SIG-M5 treated with dmso at 0.1 percent for 504 hours (cell line): ENCODE measurements around the gene EHHADH.
"Not testable (repeated sequence)": the region's sequence is repeated elsewhere in the genome, so short reads cannot be mapped to it uniquely, and the experiment has no call there.

Experiments
- DNase-seq: peaks from one replicate; lab custom pipeline; 2025; ENCODE audit not compliant: unreplicated experiment; lab: John Stamatoyannopoulos, UW

The EHHADH gene

DNA sequence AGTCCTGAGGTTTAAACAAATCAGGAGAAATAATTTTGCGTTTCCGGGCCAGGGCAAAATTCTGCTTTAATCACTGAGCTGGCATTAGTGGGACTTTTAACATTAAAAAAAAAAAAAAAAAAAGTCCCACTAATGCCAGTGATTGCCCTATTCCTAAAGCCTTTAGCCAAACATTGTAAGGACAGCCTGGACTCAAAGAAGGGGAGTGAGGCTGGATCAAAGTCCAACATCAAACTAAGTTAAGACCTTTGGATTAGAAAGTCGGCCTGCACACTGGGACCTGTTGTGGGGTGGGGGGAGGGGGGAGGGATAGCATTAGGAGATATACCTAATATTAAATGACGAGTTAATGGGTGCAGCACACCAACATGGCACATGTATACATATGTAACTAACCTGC lies 716 bp downstream of the EHHADH start:
- DNase-seq: not testable (repeated sequence)

DNA sequence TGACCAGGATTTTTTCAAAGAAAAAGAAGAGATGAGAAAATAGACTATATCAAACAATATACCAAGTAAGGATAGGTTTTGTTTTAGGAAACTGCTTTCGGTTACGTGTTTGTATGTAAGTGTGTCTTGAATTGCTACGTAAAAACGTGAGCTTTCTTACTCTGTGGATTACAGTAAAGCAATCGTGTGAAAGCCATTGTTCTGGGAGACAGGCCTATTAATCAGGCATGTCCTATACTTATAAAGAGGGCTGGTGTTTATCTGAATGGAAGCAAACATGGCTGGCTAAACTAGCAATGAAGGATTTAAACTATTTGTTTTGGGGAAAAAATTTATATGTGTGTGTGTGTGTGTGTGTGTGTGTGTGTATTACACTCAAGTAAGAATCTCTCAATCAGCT lies 2.6 kb downstream of the EHHADH start:
- no peak for DNase-seq

DNA sequence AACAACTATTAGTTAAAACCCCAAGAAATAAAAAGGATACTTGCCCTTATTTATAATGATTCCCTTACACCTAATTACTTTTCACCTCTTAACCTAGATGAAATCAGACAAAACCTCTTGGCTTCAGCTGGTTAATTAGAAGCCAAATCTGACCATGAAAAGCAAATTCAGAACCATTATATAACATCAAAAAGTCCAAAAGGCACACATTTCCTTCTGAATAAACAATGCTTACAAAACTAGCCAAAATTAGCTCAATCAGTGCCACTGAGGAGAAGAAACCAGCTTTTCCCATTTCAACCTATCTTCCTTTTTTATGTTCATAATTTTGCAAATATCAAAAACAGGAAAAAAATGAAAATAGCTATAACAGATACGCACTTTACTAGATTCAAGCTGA lies 3.2 kb downstream of the EHHADH start:
- DNase-seq: no peak

DNA sequence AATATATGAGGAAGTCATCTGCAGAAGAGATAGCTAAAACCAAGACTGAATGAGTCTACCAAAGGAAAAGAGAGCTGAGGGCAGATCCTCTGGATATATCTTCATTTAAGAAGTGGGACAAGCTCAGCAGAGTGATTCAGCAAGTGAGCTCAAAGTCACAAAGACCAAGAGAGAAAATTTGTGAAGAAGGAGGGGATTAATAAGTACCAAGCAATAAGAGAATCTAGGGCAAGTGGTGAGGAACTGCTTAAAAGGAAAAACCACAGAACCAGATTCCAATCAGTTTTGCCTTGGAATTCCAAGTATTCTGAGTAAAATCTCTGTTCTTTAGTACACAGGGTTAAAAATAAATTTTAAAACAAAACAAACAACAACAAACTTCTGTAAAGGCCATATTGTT lies 3.6 kb downstream of the EHHADH start:
- no peak for DNase-seq

DNA sequence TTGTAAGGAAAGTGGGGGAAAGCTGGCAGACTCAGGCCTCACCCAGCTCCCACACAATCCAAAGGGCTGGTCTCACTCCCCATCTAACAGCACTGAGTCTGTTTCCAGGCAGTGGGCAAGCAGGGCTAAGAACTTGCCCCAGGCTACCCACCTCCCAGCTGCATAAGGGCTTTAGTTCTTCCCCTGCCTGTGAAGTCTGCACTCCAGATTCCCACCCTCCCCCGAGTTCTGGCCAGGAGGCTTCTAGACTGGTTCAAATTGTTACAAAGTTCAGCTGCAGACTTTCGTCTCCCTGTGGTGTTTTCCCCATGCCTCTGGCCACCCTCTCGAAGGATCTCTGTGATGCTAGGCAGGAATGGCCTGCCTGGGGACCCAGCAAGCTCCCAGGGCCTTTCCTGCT lies 11.2 kb downstream of the EHHADH start:
- DNase-seq: no peak

DNA sequence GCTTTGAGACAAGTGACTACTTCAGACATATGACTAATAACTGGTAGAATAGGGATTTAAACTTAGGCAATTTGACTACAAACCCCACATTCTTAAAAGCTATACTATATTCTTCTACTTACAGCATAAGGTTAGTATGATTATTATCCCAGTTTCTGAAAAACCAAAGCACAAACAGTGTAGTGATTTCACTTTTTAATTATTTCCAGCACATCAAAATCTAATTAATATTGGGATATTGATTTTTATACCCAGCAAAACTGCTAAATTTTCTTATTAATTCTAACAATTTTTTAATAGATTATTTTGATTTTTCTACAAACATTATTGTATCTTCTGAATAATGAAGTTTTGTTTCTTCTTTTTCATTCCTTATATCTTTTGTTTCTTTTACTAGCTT lies 16.9 kb downstream of the EHHADH start:
- no peak for DNase-seq

DNA sequence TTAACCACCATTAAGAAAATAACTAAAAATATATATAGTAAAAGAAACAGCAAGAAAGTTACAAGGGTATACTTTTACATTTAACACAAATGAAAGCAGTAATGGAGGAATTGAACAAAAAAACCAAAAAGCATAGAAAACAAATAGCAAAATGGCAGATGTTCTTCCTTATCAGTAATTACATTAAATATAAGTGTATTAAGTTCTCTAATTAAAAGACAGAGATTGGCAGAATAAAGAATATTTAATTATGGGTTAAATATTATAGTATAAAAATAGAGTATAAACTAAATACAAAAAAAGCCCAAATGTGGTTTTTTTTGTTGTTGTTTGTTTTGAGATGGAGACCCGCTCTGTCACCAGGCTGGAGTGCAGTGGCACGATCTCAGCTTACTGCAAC lies 20.5 kb downstream of the EHHADH start:
- no peak for DNase-seq

DNA sequence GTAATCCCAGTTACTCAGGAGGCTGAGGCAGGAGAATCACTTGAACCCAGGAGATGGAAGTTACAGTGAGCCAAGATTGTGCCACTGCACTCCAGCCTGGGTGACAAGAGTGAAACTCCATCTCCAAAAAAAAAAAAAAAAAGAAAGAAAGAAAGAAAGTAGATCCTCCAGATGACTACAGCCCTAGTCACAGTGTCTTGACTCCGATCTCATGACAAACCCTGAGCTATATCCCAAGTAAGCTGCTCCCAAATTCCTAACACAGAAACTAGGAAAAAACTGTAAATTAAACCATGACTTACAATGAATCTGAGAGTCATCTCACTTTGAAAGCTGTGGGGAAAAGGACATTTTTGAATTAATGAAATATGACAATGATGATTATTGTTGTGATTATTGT lies 27.3 kb downstream of the EHHADH start:
- DNase-seq: not testable (repeated sequence)

DNA sequence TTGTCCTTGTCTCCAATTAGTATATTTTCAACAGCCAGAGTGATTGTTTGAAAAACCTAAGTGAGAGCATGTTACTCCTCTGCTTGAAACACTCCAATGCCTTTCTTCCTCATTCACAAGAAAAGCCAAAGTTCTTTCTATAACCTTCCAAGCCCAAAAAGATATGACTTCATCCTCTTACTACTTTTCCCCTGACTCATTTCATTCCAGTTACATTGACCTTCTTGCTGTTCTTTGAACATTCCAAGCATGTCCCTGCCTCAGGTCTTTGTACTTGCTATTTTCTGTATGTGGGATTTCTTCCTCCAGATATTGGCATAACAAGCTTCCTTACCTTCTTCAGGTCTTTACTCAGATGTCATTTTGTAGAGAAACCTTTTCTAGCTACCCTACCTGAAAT lies 28.3 kb downstream of the EHHADH start:
- no peak for DNase-seq

DNA sequence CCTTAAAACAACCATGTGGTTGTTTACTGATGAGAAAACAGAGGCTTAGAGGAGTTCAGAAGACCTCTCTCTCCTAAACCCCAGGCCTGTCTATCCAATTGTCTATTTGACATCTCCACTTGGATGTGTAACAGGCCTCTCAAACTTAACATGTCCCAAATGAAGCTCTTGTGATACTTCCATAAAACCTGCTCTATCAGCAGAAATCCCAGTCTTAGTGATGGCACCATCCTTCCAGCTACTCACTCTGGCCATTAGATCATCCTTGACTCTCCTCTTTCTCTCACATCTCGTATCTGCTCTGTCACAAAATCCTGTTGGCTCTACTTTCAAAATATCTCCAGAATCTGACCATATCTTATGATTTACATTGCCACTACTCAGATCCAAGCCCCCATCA lies 28.8 kb downstream of the EHHADH start:
- no peak for DNase-seq

DNA sequence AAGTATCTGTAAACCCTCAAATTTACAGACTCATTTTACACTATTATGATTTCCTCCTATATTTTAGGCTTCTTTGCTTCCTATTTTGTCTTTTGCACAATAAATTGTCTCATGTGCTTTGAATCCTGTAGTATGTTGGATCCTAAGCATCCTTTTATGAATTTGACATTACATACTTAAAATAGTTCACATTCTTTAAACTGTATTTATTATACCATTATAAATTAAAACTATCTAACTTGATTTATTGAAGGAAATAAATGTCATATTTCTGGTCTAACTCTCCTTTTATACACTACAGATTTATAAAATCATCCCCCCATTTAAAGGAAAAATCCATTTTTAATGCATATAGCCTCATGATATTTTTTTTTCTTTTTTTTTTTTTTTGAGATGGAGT lies 32.6 kb downstream of the EHHADH start:
- no peak for DNase-seq

DNA sequence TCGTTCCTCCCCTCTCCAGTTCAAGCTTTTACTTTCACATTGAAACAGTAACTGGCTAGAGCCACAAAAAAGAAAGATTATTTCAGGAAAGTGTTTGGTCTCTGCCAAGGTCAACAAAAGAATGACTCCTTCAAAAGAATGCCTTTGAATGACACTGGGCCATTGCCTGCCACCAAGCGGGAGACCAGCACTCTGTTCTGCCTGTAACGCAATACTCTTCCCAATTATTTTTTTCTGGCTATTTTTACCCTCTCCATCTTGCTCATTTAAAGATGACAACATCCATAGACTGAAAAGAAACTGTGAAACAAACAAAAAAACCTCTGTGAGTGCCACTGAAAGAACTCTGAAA lies 37.3 kb downstream of the EHHADH start:
- DNase-seq: no peak

DNA sequence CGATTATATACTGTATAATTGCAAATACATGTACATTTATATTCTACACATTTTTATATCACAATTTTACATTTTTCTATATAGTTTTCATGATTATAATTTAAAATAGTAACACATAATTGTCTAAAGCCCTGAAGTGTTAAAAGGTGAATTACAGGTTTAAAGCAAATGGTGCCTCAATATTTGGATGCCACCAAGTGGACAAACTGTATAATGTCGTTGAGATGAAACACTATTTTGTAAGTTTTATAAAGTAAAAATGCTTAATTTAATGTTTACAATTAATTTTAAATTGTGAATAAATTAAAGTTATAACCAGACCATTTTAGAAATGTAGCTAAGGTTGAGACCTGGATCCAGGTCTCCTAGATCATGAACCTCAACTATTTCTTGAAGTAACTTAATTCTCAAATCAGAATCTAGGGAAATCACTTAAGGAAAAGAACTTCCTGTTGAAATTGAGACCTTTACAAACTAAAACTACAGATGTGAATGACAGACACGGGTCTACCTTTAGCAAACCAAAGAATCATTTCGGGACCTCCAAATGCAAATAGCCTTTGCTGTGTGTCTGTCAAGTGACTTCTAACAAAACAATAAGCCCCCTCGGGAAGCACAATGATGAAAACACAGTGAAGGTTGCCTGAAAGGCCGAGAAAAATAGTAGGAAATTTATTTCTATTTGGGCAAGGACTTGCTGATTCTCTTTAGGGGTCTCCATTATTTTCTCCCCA lies 37.8 kb downstream of the EHHADH start:
- peak; percentile 10 for DNase-seq

DNA sequence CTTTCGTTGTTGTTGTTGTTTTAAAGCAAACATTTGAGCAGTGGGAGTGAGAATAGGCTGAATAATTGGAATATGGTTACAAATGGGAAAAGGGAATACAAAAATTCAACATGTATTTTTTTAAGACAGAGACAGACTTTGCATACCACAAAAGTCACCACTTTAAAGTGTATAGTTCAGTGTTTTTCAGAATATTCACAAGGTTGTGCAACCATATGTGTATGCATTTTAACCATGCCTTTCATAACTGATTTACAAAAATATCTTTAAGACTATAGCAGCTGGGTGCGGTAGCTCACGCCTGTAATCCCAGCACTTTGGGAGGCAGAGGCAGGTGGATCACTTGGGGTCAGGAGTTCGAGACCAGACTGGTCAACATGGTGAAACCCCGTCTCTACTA lies 41.3 kb downstream of the EHHADH start:
- DNase-seq: no peak

DNA sequence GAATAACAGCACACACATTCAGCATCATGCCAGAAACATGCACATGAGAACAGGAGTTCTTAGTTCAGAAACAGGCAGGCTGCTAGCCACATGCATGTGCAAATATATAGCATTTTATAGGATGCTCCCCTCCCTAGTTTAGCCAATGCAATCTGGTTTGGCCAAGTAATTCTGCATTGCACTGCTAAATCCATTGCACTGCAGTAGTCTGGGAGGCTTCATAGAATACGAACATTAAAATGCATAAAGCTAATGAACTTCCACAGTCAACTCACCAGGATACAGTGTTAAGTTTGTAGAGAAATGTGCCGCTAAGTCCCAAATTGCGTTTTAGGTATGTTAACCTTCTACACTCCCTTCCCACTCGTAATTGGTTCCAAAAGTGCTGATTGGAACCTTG lies 41.8 kb downstream of the EHHADH start:
- DNase-seq: no peak

DNA sequence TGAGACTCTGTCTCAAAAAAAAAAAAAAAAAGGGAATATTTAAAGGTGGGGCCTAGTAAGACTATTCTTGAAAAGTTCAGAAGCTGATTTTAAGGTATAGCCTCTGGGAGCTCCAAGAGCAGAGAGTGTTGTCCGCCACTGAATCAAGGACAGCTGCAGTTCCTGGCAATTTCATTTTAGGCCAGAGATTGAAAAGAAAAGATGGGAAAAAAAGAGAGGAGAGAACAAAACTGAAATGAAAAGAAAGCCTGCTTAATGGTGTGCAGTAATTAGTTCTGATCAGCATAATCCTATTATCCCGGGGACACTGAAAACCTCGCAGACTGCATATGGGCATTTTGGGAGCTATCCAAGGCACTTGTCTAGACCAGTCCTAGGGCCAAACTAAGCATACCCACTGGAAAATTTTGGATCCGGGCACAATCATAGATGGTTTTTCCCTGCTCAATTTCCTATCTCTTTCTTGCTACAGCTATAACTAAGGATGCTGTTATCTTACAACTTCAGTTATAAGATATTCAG lies 43.2 kb downstream of the EHHADH start:
- DNase-seq: no peak

DNA sequence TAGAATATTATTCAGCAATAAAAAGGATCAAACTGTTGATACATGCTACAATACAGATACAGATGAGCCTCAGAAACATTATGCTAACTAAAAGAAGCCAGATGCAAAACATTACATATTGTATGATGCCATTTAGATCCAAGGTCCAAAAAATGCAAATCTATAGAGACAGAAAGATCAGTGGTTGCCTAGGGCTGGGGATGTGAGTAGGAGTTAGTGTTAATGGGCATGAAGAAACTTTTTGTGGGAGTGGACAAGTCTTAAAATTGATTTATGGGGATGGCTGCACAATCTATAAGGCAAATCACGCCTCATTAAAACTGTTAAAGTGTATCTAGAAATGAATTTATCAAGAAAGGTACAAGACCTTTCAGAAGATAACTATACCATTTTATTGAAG lies 45.0 kb downstream of the EHHADH start:
- no peak for DNase-seq

DNA sequence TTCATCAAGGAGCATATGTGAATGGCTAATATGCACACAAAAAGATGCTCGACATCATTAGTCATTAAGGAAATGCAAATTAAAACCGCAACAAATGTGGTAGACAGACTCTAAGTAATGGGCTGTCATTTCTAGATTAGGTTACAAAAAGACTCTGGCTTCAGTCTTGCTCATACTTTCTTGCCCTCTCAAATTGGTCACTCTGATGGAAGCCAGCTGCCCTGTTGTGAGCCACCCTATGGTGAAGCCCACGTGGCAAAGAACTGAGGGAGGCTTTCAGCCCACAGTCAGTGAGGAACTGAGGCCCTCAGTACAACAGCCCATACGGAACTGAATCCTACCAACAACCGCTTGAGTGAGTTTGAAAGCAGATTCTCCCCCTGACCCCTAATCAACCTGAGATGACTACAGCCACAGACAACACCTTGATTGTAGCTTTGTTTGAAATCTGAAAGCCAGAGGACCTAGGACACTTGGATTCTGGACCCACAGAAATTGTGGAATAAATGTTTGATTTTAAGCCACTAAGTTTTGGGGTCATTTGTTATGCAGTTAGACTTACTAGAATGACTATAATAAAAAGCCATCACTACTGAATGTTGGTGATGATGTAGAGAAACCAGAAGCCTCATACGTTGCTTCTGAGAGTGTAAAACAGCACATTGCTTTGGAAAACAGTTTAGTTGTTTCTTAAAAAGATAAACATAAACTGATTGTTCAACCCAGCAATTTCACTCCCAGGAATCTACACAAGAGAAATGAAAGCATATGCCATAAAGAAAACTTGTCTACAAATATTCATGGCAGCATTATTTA lies 45.7 kb downstream of the EHHADH start:
- no peak for DNase-seq

DNA sequence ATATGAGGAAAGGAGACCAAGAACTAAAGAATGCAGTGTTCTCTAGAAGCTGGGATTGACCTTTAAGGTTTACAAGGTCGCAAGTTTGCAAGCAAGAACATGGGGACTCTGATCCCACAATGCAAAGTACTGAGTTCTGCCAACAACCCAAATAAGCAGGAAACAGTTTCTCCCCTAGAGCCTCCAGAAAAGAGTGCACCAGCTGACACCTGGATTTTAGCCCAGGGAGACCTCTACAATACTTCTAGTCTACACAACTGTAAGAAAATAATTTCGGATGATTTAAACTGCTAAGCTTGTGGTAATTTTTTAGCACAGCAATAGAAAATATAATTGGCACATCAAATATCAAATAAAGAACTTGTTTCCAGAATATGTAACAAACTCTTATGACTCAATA lies 46.4 kb downstream of the EHHADH start:
- no peak for DNase-seq

DNA sequence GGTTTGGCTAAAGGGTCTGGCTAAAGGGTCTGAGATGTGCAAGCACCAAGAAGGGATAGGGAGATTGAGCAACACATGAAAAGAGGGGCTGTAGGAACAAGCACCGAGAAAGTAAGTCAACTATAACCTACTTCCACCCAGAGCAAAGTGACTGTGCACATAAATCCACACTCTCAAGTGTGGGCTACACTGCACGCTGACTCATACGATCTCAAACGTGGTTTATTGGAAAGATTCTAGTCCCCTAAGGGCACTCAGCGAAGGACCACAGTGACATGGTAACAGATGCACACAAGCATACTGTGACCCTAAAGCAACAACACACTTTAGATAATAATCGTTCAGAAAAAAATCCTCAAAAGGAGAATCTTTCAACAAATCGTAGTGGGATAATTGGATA lies 48.0 kb downstream of the EHHADH start:
- no peak for DNase-seq

DNA sequence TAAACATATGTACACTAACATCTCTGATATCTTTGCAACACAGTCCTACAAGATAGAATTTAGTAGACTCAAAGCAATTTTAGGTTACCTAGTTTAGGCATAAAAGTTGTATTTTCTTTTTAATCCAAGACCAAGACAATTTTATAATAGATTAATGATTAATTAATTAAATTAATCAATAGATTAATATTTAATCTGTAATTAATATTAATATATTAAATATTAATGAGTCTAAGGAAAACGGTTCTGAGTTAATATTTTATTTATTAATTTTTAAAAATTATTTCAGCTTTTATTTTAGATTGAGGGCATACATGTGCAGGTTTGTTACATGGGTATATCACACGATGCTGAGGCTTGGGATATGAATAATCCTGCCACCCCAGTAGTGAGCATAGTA lies 49.0 kb downstream of the EHHADH start:
- DNase-seq: no peak

DNA sequence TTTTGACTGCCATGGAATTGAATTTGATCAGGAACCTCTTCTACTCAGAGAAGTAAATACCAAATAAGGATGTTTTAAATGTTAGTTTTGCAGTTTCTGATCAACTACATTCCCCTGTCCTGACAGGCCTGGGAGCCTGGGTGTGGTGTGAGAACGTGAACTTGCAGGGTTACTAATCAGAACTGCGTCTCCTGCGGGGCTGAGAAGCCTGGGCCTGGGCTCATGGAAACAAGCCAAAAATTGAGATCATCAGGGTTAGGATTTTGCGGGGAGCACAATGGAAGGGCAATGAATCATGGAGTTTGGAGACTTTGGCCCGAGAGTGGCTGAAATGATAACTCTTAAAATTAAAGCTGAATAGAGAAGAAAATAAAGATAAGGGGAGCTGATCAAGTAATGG lies 53.2 kb downstream of the EHHADH start:
- DNase-seq: no peak

DNA sequence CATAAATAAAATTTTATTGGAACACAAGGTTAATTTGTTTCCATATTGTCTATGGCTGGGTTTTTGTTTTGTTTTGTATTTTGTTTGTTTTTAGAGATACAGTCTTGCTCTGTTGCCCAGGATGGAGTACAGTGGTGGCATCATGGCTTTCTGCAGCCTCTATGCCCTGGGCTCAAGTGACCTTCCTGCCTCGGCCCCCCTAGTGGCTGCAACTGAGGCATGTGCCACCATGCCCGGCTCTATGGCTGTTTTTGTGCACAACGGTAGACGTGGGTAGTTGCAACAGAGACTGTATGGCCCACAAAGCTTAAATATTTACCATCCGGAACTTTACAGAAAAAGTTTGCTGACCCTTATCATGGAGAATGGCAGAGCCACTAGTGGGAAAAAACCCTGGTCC lies 54.2 kb downstream of the EHHADH start:
- no peak for DNase-seq
